B cell (primary cell): ENCODE measurements around the gene PDPR. TPM values are rescaled to one million over a fixed set of nuclear protein-coding genes. Genes with fewer than 3 reads are reported as not detected.
"Not testable (repeated sequence)": the region's sequence is repeated elsewhere in the genome, so short reads cannot be mapped to it uniquely, and the experiment has no call there.

Experiments
- ATAC-seq: fragments of 200-7000 bp; cut with Tn5 transposase; one replicate; pipeline ENCODE4 v1.10.0; 2021; ENCODE audit warnings: low read depth, mild to moderate bottlenecking, moderate number of reproducible peaks, moderate library complexity
- CTCF ChIA-PET: fragments of 350-600 bp; sonication (Branson Sonifier 250); formaldehyde crosslinking; loops from one replicate; lab custom pipeline; 2021; ENCODE audit warnings: antibody characterized with exemption, inconsistent platforms; lab: Charles Lee
- POLR2A ChIA-PET: fragments of 350-600 bp; sonication (Branson Sonifier 250); formaldehyde crosslinking; loops from one replicate; lab custom pipeline; 2021; ENCODE audit warnings: antibody characterized with exemption; lab: Charles Lee
- DNase-seq: peaks from one replicate; pipeline ENCODE4 v3.0.0; 2013
- H2AFZ ChIP-seq: 2 replicates; pipeline ENCODE4 v1.6.1; 2012; ENCODE audit warnings: mild to moderate bottlenecking, low read depth, low read length; ENCODE audit not compliant: insufficient read depth, poor library complexity, severe bottlenecking
- H3K27ac ChIP-seq, 2 donors: 1 replicate in 1 of 2; 2 replicates in 1 of 2; pipeline ENCODE4 v1.5.1; 2012 to 2013; ENCODE audit warnings: low read length in 2 of 2, mild to moderate bottlenecking in 2 of 2, moderate library complexity in 1 of 2
- H3K27me3 ChIP-seq, 4 experiments: fragments of 200-600 bp in 1 of 4; sonication (generic) in 1 of 4; replicated peaks in 1 of 4; 1 replicate in 2 of 4; 2 replicates in 2 of 4; pipeline versions ENCODE4 v1.6.1 to v1.7.0; 2013 to 2016; ENCODE audit warnings: low read length in 3 of 4, mild to moderate bottlenecking in 2 of 4, mixed read lengths in 1 of 4, moderate library complexity in 1 of 4; ENCODE audit not compliant: insufficient read depth in 4 of 4, control insufficient read depth in 3 of 4; ENCODE audit errors: control extremely low read depth in 1 of 4
- H3K36me3 ChIP-seq, 2 experiments: replicated peaks in 1 of 2; 1 replicate in 1 of 2; 2 replicates in 1 of 2; pipeline versions ENCODE4 v1.6.1 to v1.7.1; 2013; ENCODE audit warnings: low read length in 1 of 2; ENCODE audit not compliant: insufficient read depth in 2 of 2, control insufficient read depth in 1 of 2; ENCODE audit errors: control extremely low read depth in 1 of 2, extremely low read depth in 1 of 2
- H3K4me1 ChIP-seq, 2 donors: fragments of 200-600 bp in 1 of 2; sonication (generic) in 1 of 2; 1 replicate in 1 of 2; 2 replicates in 1 of 2; pipeline versions ENCODE4 v1.5.1 to v1.6.1; 2013 to 2017; ENCODE audit warnings: low read length in 2 of 2; ENCODE audit not compliant: control insufficient read depth in 2 of 2, insufficient read depth in 2 of 2
- H3K4me2 ChIP-seq: replicated peaks from 2 replicates; pipeline ENCODE3; 2012; ENCODE audit warnings: mild to moderate bottlenecking, low read depth, low read length; ENCODE audit not compliant: poor library complexity, severe bottlenecking
- H3K4me3 ChIP-seq, 5 experiments: fragments of 200-600 bp in 1 of 5; sonication (generic) in 1 of 5; 1 replicate in 3 of 5; 2 replicates in 2 of 5; pipeline versions ENCODE4 v1.5.1 to v1.7.0; 2011 to 2016; ENCODE audit warnings: low read length in 4 of 5, mild to moderate bottlenecking in 4 of 5, low read depth in 2 of 5, control low read depth in 1 of 5, moderate library complexity in 1 of 5; ENCODE audit not compliant: insufficient read depth in 1 of 5; ENCODE audit errors: control extremely low read depth in 1 of 5, extremely low read depth in 1 of 5
- H3K79me2 ChIP-seq: fragments of 200-600 bp; sonication (generic); one replicate; pipeline ENCODE4 v1.6.0; 2016; ENCODE audit warnings: low read length; ENCODE audit not compliant: control insufficient read depth, insufficient read depth
- H3K9ac ChIP-seq: fragments of 200-600 bp; sonication (generic); 2 replicates; pipeline ENCODE4 v1.6.1; 2017; ENCODE audit warnings: mild to moderate bottlenecking, low read length, moderate library complexity
- H3K9me3 ChIP-seq, 3 donors: one replicate each; pipeline versions ENCODE4 v1.6.1 to v1.7.1; 2013; ENCODE audit warnings: low read length in 2 of 3; ENCODE audit not compliant: control insufficient read depth in 2 of 3, insufficient read depth in 1 of 3; ENCODE audit errors: control extremely low read depth in 1 of 3
- H4K20me1 ChIP-seq: 2 replicates; pipeline ENCODE4 v1.6.0; 2012; ENCODE audit warnings: mild to moderate bottlenecking, low read length; ENCODE audit not compliant: insufficient read depth, control insufficient read depth, poor library complexity, severe bottlenecking
- H3K27ac Mint-ChIP-seq: one replicate; pipeline ENCODE4 v1.8.0; 2021; ENCODE audit warnings: mixed read lengths
- H3K27me3 Mint-ChIP-seq: one replicate; pipeline ENCODE4 v1.8.0; 2021; ENCODE audit warnings: mixed read lengths
- H3K4me1 Mint-ChIP-seq: one replicate; pipeline ENCODE4 v1.8.0; 2021; ENCODE audit warnings: mixed read lengths
- H3K4me3 Mint-ChIP-seq: one replicate; pipeline ENCODE4 v1.8.0; 2021; ENCODE audit warnings: mixed read lengths
- H3K9me3 Mint-ChIP-seq: one replicate; pipeline ENCODE4 v1.8.0; 2022; ENCODE audit warnings: mixed read lengths; ENCODE audit not compliant: insufficient read depth
- WGBS: methylation state at CpG from one replicate; pipeline ENCODE4 v1.1.5; 2013; ENCODE audit warnings: missing lambda C conversion rate; ENCODE audit not compliant: insufficient coverage; 5-methylcytosine and 5-hydroxymethylcytosine counted together
- intact Hi-C: fragments of 100-400 bp; cut with micrococcal nuclease; formaldehyde crosslinking; loops from one replicate; pipeline ENCODE4 v1.10.0; 2022
- polyA plus RNA-seq: library from polyadenylated mRNA; depleted of rRNA; stranded (reverse); fragments of >200 nt; gene quantifications from 2 replicates; pipeline ENCODE4 v1.2.3, GENCODE V29; 2012
- total RNA-seq, 2 donors: library from RNA; stranded (reverse); fragments of 120-200 nt in 1 of 2; gene quantifications; 1 replicate in 1 of 2; 2 replicates in 1 of 2; pipeline versions ENCODE4 v1.2.3 to v1.2.4, GENCODE V29; 2013 to 2022

Gene PDPR
- total and polyA plus RNA-seq, 2 donors (not counting 1 experiment from before 2014, with no cell fraction given) = 14.7 to 28.3 TPM

DNA sequence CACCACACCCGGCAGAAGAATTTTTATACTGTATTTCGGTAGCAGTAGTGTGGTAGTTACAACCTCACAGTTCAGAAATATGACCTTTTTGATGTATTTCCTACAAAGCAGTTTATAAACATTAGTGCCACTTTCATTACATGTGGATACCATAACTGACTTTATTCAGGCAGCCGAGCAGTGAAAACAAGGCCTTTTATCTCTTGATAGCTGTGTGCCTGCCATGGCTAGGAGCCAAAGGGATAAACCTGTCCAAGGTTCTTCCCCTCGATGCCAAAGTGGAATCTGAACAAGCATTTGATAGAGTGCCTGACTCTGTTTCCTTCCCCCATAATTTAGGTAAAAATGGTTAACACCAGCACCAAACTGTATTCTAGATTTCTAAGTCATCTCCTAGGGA is 23.0 kb upstream of the PDPR start:
- H3K9me3 ChIP-seq, H3K9me3 Mint-ChIP-seq, H3K4me1 ChIP-seq, H2AFZ ChIP-seq, DNase-seq, H3K9ac ChIP-seq, H3K4me3 ChIP-seq, CTCF ChIA-PET, H4K20me1 ChIP-seq, H3K4me2 ChIP-seq, H3K36me3 ChIP-seq, H3K4me1 Mint-ChIP-seq, H3K4me3 Mint-ChIP-seq, ATAC-seq, H3K79me2 ChIP-seq, H3K27ac Mint-ChIP-seq, H3K27me3 ChIP-seq, H3K27ac ChIP-seq, intact Hi-C loops, H3K27me3 Mint-ChIP-seq: not testable (repeated sequence)
- WGBS = no CpG with 5 or more reads among the region's 4 CpGs
- POLR2A ChIA-PET = interaction anchor here (0.6 kb wide), 1 partner anchor 1085 kb away, joined by 6 read pairs; no protein-coding TSS in a partner anchor

DNA sequence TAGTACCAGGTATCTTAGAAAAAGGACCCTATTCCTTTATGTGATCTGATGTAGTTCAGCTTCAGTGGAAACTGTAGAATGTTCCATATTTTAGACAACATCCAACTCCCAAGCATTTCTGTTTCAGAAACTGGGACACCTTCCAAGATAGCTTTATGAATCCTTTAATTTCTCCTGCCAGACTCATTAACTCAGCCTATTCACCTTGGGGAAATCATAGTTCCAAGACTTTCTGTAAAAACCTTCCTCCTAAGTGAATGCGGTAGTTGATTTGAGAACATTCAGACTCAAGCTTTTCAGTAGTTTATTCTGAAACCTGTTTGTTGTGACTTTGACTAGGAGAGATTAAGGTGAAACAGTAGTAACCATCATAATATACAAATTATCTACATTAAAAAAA is 20.0 kb upstream of the PDPR start:
- ATAC-seq = not testable (repeated sequence)

DNA sequence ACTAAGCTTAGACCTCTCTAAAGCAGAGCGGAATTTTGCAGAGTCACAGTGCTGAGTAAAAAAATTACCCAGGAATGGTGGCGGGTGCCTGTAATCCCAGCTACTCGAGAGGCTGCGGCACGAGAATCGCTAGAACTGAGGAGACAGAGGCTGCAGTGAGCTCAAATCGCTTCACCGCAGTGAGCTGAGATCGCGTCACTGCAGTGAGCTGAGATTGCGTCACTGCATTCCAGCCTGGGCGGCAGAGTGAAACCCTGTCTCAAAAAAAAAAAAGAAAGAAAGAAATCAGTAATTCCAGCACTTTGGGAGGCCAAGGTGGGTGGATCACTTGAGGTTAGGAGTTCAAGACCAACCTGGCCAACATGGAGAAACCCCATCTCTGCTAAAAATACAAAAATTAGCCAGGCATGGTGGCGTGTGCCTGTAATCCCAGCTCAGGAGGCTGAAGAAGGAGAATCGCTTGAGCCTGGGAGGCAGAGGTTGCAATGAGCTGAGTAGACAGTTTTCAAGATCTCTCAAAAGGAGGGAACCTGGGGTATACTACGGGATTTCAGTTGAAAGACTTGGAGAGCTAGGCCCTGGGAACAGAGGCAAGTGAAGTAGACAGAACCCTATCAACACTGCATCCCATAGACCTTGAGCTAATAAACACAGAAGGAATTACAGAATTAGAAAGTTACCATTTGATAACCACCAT is 4.4 kb upstream of the PDPR start:
- POLR2A ChIA-PET, H3K9me3 ChIP-seq, H3K27ac ChIP-seq, H4K20me1 ChIP-seq, H3K27ac Mint-ChIP-seq, H3K79me2 ChIP-seq, H3K27me3 Mint-ChIP-seq, H2AFZ ChIP-seq, H3K9me3 Mint-ChIP-seq, H3K27me3 ChIP-seq, H3K4me3 ChIP-seq, H3K4me1 Mint-ChIP-seq, H3K4me3 Mint-ChIP-seq, ATAC-seq, DNase-seq, H3K4me2 ChIP-seq, H3K36me3 ChIP-seq, H3K9ac ChIP-seq, intact Hi-C loops: not testable (repeated sequence)
- CTCF ChIA-PET = interaction anchor here (0.6 kb wide), 1 partner anchor 125 kb away, joined by 3 read pairs; no protein-coding TSS in a partner anchor
- peaks cover 0 to 13% of the 10 kb centered on the region in 2 donors for H3K4me1 ChIP-seq
- WGBS = 96% methylated on average over 14 of the region's 15 CpGs

More for the DNA sequence above, 20.0 kb upstream of the PDPR start:
- H3K27ac ChIP-seq, H3K36me3 ChIP-seq, H3K4me2 ChIP-seq, CTCF ChIA-PET, H3K4me3 ChIP-seq, H3K9ac ChIP-seq, DNase-seq, H3K9me3 Mint-ChIP-seq, H3K27me3 ChIP-seq, H3K9me3 ChIP-seq, H2AFZ ChIP-seq, H3K4me3 Mint-ChIP-seq, H3K4me1 Mint-ChIP-seq, intact Hi-C loops, H3K4me1 ChIP-seq, H4K20me1 ChIP-seq, H3K27me3 Mint-ChIP-seq, POLR2A ChIA-PET, H3K27ac Mint-ChIP-seq, H3K79me2 ChIP-seq: not testable (repeated sequence)
- no CpG with 5 or more reads among the region's 1 CpG for WGBS

DNA sequence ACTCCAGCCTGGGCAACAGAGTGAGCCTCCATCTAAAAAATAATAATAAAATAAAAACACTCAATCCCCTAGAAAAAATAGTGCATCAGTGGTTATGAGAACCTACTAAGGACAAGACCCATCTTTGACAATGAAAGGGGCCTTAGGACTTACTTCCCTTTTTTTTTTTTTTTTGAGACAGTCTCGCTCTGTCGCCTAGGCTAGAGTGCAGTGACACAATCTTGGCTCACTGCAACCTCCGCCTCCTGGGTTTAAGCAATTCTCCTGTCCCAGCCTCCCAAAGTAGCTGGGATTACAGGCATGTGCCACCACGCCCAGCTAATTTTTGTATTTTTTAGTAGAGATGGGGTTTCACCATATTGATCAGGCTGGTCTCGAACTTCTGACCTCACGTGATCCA is 2.0 kb upstream of the PDPR start:
- H3K9ac ChIP-seq, H3K9me3 ChIP-seq, POLR2A ChIA-PET, H3K4me3 Mint-ChIP-seq, CTCF ChIA-PET, H3K27me3 ChIP-seq, H3K36me3 ChIP-seq, H3K4me3 ChIP-seq, H3K27me3 Mint-ChIP-seq, H3K4me2 ChIP-seq, intact Hi-C loops, H4K20me1 ChIP-seq, H2AFZ ChIP-seq, H3K27ac ChIP-seq, H3K9me3 Mint-ChIP-seq, ATAC-seq: not testable (repeated sequence)
- Histone ChIP-seq H3K79me2 (peaks cover 17% of the 10 kb centered on the region), H3K4me1 (peaks cover 0 to 21% of the 10 kb centered on the region in 2 donors)
- WGBS = no CpG with 5 or more reads among the region's 6 CpGs
- peak; percentile 57 for DNase-seq
- Mint-ChIP-seq H3K4me1 (peaks cover 15% of the 10 kb centered on the region), H3K27ac (peak overlapping the region; percentile 74)
